ENCODE data around the gene PIEZO2.

GRCh38 chr18:10681581-10682367 lies 467.6 kb downstream of the PIEZO2 start:
- no peak for TF ChIP-seq EZH2 (IDR thresholded peaks at IDR 0.05; ENCODE audit: borderline replicate concordance, low read depth, low read length, poor library complexity, severe bottlenecking)
- no peak for TF ChIP-seq CTCF (conservative IDR thresholded peaks at IDR 0.05; ENCODE audit: low read depth, low read length)
